NT2/D1 (cell line): Measurements from ENCODE around the gene UBE3C.
A peak's percentile ranks its signal among the peaks of the same experiment; 100 is the strongest.
"Not testable (repeated sequence)": the region's sequence is repeated elsewhere in the genome, so short reads cannot be mapped to it uniquely, and the experiment has no call there.

Source experiments
- DNase-seq: peaks from one replicate; pipeline ENCODE4 v3.0.0-alpha.2; 2011; ENCODE audit warnings: low read depth, low spot score
- H3K27me3 ChIP-seq: 2 replicates; pipeline ENCODE4 v1.6.0; 2011; ENCODE audit warnings: mild to moderate bottlenecking; ENCODE audit not compliant: insufficient read length, insufficient read depth
- H3K36me3 ChIP-seq: 2 replicates; pipeline ENCODE4 v1.6.1; 2011; ENCODE audit warnings: mild to moderate bottlenecking, low read length, mixed read lengths; ENCODE audit not compliant: insufficient read depth, insufficient read length
- H3K4me1 ChIP-seq: 2 replicates; pipeline ENCODE4 v1.5.1; 2011; ENCODE audit not compliant: insufficient read depth, insufficient read length
- H3K4me3 ChIP-seq: 2 replicates; pipeline ENCODE4 v1.5.1; 2011; ENCODE audit warnings: low read depth; ENCODE audit not compliant: insufficient read length
- H3K9ac ChIP-seq: 2 replicates; pipeline ENCODE4 v1.6.0; 2011; ENCODE audit warnings: low read depth; ENCODE audit not compliant: insufficient read length
- H3K9me3 ChIP-seq: 2 replicates; pipeline ENCODE4 v1.5.1; 2011; ENCODE audit warnings: mild to moderate bottlenecking, low read length; ENCODE audit not compliant: insufficient read depth
- SUZ12 ChIP-seq: IDR thresholded peaks from 2 replicates; pipeline ENCODE4 v1.6.1; 2011; ENCODE audit not compliant: insufficient read length, insufficient read depth; ENCODE audit errors: extremely low read depth
- YY1 ChIP-seq: IDR thresholded peaks from 2 replicates; pipeline ENCODE4 v1.6.1; 2011; ENCODE audit not compliant: insufficient read length, insufficient read depth
- ZNF274 ChIP-seq: IDR thresholded peaks from 2 replicates; pipeline ENCODE4 v1.6.1; 2011; ENCODE audit warnings: mild to moderate bottlenecking, low read depth, low read length

The UBE3C gene

GRCh38 chr7:157138424-157139110 is at the start of gene UBE3C:
Gene UBE3C, plus strand, starts transcription at chr7:157138926. Its CDS starts 347 bp downstream, at chr7:157139273.
- Histone ChIP-seq H3K9ac (peak within 1 kb of the TSS; percentile 85), H3K4me1 (peaks cover 12% of the 10 kb centered on the region), H3K4me3 (peak within 1 kb of the TSS; percentile 88), H3K36me3 (peaks cover 27% of the 10 kb centered on the region), H3K9me3 (no peaks in the 10 kb centered on the region), H3K27me3 (no peaks in the 10 kb centered on the region)
- DNase-seq: peak; percentile 93
- TF ChIP-seq YY1: peak; percentile 52
- TF ChIP-seq ZNF274: no peak
- TF ChIP-seq SUZ12: no peak

GRCh38 chr7:157089100-157089610 is 49.6 kb upstream of the UBE3C start:
- H3K36me3 ChIP-seq: no peaks in the 10 kb centered on the region
- DNase-seq: no peak
- H3K27me3 ChIP-seq: no peaks in the 10 kb centered on the region
- no peak for TF ChIP-seq SUZ12
- TF ChIP-seq ZNF274: no peak
- no peak for TF ChIP-seq YY1
- H3K4me3 ChIP-seq: no peak overlapping the region
- H3K9me3 ChIP-seq: peaks cover 24% of the 10 kb centered on the region
- no peak overlapping the region for H3K9ac ChIP-seq
- H3K4me1 ChIP-seq: no peaks in the 10 kb centered on the region

- Histone ChIP-seq H3K9ac (no peak overlapping the region), H3K27me3 (no peaks in the 10 kb centered on the region), H3K4me3 (no peak overlapping the region), H3K36me3 (no peaks in the 10 kb centered on the region), H3K4me1 (no peaks in the 10 kb centered on the region), H3K9me3 (peaks cover 10% of the 10 kb centered on the region; the same call in 1 of the 2 replicates)
- TF ChIP-seq ZNF274 (no peak), SUZ12 (no peak), YY1 (no peak)
- DNase-seq: no peak
Observed at GRCh38 chr7:157090485-157091165, 48.1 kb upstream of the UBE3C start.

GRCh38 chr7:157096286-157097055 is 42.3 kb upstream of the UBE3C start:
- no peaks in the 10 kb centered on the region for H3K4me1 ChIP-seq
- H3K36me3 ChIP-seq: no peaks in the 10 kb centered on the region
- no peak for DNase-seq
- H3K27me3 ChIP-seq: no peaks in the 10 kb centered on the region
- H3K9me3 ChIP-seq: peaks cover 10% of the 10 kb centered on the region; the same call in 1 of the 2 replicates
- no peak overlapping the region for H3K9ac ChIP-seq
- TF ChIP-seq ZNF274 (no peak), SUZ12 (no peak), YY1 (no peak)
- no peak overlapping the region for H3K4me3 ChIP-seq

GRCh38 chr7:157097056-157097329 is 41.7 kb upstream of the UBE3C start:
- peaks cover 10% of the 10 kb centered on the region; the same call in 1 of the 2 replicates for H3K9me3 ChIP-seq
- TF ChIP-seq SUZ12: no peak
- no peak for TF ChIP-seq ZNF274
- TF ChIP-seq YY1: no peak
- no peak for DNase-seq
- no peaks in the 10 kb centered on the region for H3K4me1 ChIP-seq
- H3K9ac ChIP-seq: no peak overlapping the region
- no peaks in the 10 kb centered on the region for H3K27me3 ChIP-seq
- H3K4me3 ChIP-seq: no peak overlapping the region
- no peaks in the 10 kb centered on the region for H3K36me3 ChIP-seq

GRCh38 chr7:157097569-157097968 is 41.2 kb upstream of the UBE3C start:
- H3K27me3 ChIP-seq: no peaks in the 10 kb centered on the region
- H3K4me3 ChIP-seq: no peak overlapping the region
- TF ChIP-seq YY1 (no peak), SUZ12 (no peak), ZNF274 (no peak)
- H3K4me1 ChIP-seq: no peaks in the 10 kb centered on the region
- peaks cover 10% of the 10 kb centered on the region; the same call in 1 of the 2 replicates for H3K9me3 ChIP-seq
- no peaks in the 10 kb centered on the region for H3K36me3 ChIP-seq
- no peak overlapping the region for H3K9ac ChIP-seq
- no peak for DNase-seq

- not testable (repeated sequence) for H3K9ac ChIP-seq, H3K4me1 ChIP-seq, H3K36me3 ChIP-seq, DNase-seq, H3K27me3 ChIP-seq, H3K9me3 ChIP-seq, H3K4me3 ChIP-seq
Observed at GRCh38 chr7:157100005-157100404, 38.7 kb upstream of the UBE3C start.

GRCh38 chr7:157103641-157104040 is 35.1 kb upstream of the UBE3C start:
- not testable (repeated sequence) for H3K9ac ChIP-seq, H3K4me3 ChIP-seq, H3K36me3 ChIP-seq, H3K27me3 ChIP-seq, H3K9me3 ChIP-seq, DNase-seq, H3K4me1 ChIP-seq
